ENCODE measurements around the gene FKBP11.
A peak's percentile ranks its signal among the peaks of the same experiment; 100 is the strongest.

Gene FKBP11

GRCh38 chr12:48940181-48940580, 14.9 kb upstream of the FKBP11 start:
- DNase-seq (ENCODE audit: low read depth, low spot score): no peak
- in situ Hi-C loops (cut with HindIII; ENCODE audit: low sequenced_read_pairs): no loop called here
- TF ChIP-seq CTCF (IDR thresholded peaks at IDR 0.05; ENCODE audit: low read depth, low read length): no peak
- H3K4me3 ChIP-seq (ENCODE audit: low read depth, low read length): no peak overlapping the region

DNA sequence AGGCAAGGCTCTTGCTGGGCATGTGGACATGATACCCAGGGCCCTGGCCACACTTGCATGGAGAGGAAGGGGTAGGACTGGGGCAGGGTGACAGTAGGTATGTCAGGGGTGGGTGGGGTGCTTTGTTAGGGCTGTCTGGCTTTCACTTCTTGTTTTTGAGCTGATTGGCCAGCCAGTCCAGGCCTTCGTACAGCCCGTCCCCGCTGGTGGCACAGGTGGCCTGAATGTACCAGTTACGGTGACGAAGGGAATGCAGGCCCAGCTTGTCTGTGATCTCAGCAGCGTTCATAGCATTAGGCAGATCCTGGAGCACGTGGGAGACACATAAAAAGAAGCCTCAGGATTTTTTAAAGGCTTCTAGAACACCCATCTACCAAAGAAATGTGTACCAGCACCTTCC, 13.5 kb upstream of the FKBP11 start:
- no peak for TF ChIP-seq CTCF (IDR thresholded peaks at IDR 0.05; ENCODE audit: low read depth, low read length)
- H3K4me3 ChIP-seq (ENCODE audit: low read depth, low read length): no peak overlapping the region
- DNase-seq (ENCODE audit: low read depth, low spot score): no peak
- in situ Hi-C loops (cut with HindIII; ENCODE audit: low sequenced_read_pairs): no loop called here

DNA sequence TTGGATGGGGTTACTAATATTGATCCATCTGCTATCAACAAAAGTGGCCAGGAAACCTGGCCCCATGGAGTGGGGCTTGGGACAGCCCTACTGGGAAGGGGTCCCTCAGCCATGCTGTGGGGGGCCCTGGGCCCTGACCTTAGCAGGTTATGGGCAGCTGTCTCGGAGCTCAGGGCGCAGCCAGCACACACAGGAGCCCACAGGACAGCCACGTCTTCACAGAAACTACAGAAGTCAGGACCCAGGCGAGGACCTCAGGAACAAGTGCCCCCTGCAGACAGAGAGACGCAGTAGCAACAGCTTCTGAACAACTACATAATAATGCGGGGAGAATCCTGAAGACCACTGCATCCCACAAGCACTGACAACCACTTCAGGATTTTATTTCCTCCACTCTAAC, 11.9 kb upstream of the FKBP11 start:
- no peak overlapping the region for H3K4me3 ChIP-seq (ENCODE audit: low read depth, low read length)
- DNase-seq (ENCODE audit: low read depth, low spot score): no peak
- TF ChIP-seq CTCF (IDR thresholded peaks at IDR 0.05; ENCODE audit: low read depth, low read length): peak; percentile 33
- in situ Hi-C loops (cut with HindIII; ENCODE audit: low sequenced_read_pairs): no loop called here

- TF ChIP-seq CTCF (IDR thresholded peaks at IDR 0.05; ENCODE audit: low read depth, low read length): peak; percentile 95
- in situ Hi-C loops (cut with HindIII; ENCODE audit: low sequenced_read_pairs): no loop called here
- DNase-seq (ENCODE audit: low read depth, low spot score): peak; percentile 62
- no peak overlapping the region for H3K4me3 ChIP-seq (ENCODE audit: low read depth, low read length)
Measured at GRCh38 chr12:48936379-48936979, 11.2 kb upstream of the FKBP11 start.

GRCh38 chr12:48934312-48934706, 9.0 kb upstream of the FKBP11 start:
- in situ Hi-C loops (cut with HindIII; ENCODE audit: low sequenced_read_pairs): no loop called here

GRCh38 chr12:48933664-48934311, 8.5 kb upstream of the FKBP11 start:
- no peak for DNase-seq (ENCODE audit: low read depth, low spot score)
- in situ Hi-C loops (cut with HindIII; ENCODE audit: low sequenced_read_pairs): no loop called here
- no peak for TF ChIP-seq CTCF (IDR thresholded peaks at IDR 0.05; ENCODE audit: low read depth, low read length)
- no peak overlapping the region for H3K4me3 ChIP-seq (ENCODE audit: low read depth, low read length)

More at GRCh38 chr12:48934312-48934706, 9.0 kb upstream of the FKBP11 start:
- no peak overlapping the region for H3K4me3 ChIP-seq (ENCODE audit: low read depth, low read length)
- no peak for DNase-seq (ENCODE audit: low read depth, low spot score)
- TF ChIP-seq CTCF (IDR thresholded peaks at IDR 0.05; ENCODE audit: low read depth, low read length): peak; percentile 44
